VCaP (cell line): ENCODE data around the gene RXRA.

Experiments
- H3K27ac ChIP-seq: fragments of 450-650 bp; 2 replicates; pipeline ENCODE4 v1.5.1; 2017
- TF ChIP-seq, protein P1 (sequence below): fragments of 450-650 bp; conservative IDR thresholded peaks from 2 replicates; pipeline ENCODE4 v1.5.1; 2017; ENCODE audit warnings: mild to moderate bottlenecking, moderate library complexity

The RXRA gene

GRCh38 chr9:134445000-134445399 lies 118.7 kb downstream of the RXRA start:
- TF ChIP-seq, protein P1, sequence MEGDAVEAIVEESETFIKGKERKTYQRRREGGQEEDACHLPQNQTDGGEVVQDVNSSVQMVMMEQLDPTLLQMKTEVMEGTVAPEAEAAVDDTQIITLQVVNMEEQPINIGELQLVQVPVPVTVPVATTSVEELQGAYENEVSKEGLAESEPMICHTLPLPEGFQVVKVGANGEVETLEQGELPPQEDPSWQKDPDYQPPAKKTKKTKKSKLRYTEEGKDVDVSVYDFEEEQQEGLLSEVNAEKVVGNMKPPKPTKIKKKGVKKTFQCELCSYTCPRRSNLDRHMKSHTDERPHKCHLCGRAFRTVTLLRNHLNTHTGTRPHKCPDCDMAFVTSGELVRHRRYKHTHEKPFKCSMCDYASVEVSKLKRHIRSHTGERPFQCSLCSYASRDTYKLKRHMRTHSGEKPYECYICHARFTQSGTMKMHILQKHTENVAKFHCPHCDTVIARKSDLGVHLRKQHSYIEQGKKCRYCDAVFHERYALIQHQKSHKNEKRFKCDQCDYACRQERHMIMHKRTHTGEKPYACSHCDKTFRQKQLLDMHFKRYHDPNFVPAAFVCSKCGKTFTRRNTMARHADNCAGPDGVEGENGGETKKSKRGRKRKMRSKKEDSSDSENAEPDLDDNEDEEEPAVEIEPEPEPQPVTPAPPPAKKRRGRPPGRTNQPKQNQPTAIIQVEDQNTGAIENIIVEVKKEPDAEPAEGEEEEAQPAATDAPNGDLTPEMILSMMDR, result no peak
- no peak overlapping the region for H3K27ac ChIP-seq

- H3K27ac ChIP-seq, result no peak overlapping the region
- TF ChIP-seq, protein P1, result peak; percentile 98
These were observed 123.1 kb downstream of the RXRA start for GRCh38 chr9:134449180-134449916.

DNA sequence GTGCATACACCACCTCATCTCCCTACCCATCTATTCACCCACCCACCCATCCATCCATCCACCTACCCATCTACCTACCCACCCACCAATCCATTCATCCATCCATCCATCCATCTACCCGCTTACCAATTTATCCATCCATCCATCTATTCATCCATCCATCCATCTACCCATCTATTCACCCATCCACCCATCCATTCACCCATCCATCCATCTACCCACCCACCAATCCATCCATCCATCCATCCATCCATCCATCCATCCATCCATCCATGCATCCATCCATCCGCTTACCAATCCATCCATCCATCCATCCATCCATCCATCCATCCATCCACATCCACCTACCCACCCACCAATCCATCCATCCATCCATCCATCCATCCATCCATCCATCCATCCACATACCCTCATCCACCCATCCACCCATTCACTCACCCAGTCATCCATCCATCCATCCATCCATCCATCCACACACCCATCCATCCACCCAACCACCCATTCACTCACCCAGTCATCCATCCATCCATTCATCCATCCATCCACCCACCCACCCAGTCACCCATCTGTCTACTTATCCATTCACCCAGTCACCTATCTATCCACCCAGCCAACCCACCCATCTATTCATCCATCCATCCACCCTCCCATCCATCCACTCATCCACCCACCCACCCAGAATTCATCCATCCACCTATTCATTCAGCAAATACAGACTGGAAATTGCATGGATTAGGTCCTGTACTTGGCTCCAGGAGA lies 125.6 kb downstream of the RXRA start:
- TF ChIP-seq, protein P1, result no peak
- no peak overlapping the region for H3K27ac ChIP-seq

- TF ChIP-seq, protein P1, result no peak
- no peak overlapping the region for H3K27ac ChIP-seq
These were observed 126.5 kb downstream of the RXRA start for GRCh38 chr9:134452728-134453127.

DNA sequence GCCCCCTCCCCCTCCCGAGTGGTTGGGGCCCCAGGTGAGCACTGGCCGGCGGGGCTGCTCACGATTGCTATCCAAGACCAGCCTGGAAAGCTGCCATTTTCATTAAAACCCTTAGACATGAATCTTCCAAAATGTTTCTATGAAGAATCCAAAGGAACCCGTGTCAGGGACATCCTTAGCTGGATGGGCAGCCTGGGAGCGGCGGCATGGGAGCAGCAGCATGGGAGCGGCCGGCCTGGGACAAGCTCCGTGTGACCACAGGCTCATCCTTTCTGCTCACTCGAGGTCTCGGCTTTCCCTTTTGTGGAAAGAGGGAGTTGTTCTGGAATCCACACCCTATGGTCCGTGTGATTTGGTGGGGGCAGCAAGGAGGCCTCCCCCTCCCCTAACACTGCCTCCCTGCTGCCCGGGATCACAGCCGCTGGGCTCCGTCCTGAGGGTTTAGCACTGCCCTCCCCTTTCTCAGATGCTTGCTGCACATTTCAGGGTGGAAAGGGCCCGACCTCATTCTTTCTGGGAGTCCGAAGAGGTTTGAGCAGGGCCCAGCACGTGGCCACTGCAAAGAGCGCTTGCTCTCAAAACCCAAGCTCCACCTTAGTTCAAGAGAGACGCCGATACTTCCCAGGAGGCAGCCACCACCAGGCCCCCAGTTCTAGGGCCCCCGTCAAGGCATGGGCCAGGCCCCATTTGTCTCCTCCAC lies 127.7 kb downstream of the RXRA start:
- TF ChIP-seq, protein P1, result no peak
- H3K27ac ChIP-seq, result no peak overlapping the region

- no peak overlapping the region for H3K27ac ChIP-seq
These were observed 128.2 kb downstream of the RXRA start for GRCh38 chr9:134454476-134454857.

More at GRCh38 chr9:134454476-134454857, 128.2 kb downstream of the RXRA start:
- TF ChIP-seq, protein P1, result no peak
